ENCODE data around the gene ZNF699. TPM values are rescaled to one million over a fixed set of nuclear protein-coding genes. Genes with fewer than 3 reads are reported as not detected.

ZNF699 gene
- total RNA-seq = 9.0 TPM
- long read RNA-seq, partial matches to known transcripts = 1 of 3 reads
- long read RNA-seq, other reads (novel, unspliced or antisense) = 1 of 3 reads

- Histone ChIP-seq H3K4me3 (peak within 1 kb of the TSS; percentile 91), H3K36me3 (peaks cover 6% of the 10 kb centered on the region), H3K9me3 (no peaks in the 10 kb centered on the region), H3K27me3 (ENCODE audit: low read depth) (no peaks in the 10 kb centered on the region), H3K27ac (peak within 1 kb of the TSS; percentile 99), H3K4me1 (peaks cover 19% of the 10 kb centered on the region)
- ATAC-seq = peak; percentile 99
- DNase-seq = peak; percentile 99
- TF ChIP-seq, protein P1, sequence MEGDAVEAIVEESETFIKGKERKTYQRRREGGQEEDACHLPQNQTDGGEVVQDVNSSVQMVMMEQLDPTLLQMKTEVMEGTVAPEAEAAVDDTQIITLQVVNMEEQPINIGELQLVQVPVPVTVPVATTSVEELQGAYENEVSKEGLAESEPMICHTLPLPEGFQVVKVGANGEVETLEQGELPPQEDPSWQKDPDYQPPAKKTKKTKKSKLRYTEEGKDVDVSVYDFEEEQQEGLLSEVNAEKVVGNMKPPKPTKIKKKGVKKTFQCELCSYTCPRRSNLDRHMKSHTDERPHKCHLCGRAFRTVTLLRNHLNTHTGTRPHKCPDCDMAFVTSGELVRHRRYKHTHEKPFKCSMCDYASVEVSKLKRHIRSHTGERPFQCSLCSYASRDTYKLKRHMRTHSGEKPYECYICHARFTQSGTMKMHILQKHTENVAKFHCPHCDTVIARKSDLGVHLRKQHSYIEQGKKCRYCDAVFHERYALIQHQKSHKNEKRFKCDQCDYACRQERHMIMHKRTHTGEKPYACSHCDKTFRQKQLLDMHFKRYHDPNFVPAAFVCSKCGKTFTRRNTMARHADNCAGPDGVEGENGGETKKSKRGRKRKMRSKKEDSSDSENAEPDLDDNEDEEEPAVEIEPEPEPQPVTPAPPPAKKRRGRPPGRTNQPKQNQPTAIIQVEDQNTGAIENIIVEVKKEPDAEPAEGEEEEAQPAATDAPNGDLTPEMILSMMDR (IDR thresholded peaks at IDR 0.05) = no peak
- intact Hi-C loops (cut with DNase I) = no loop called here
These were observed at the start of gene ZNF699 for GRCh38 chr19:9309139-9309973. TSS of gene ZNF699 (minus strand) at chr19:9309838. CDS start at chr19:9305119, 4,719 bp downstream.

GRCh38 chr19:9354651-9355050 is 45.0 kb upstream of the ZNF699 start:
- TF ChIP-seq, protein P1 (IDR thresholded peaks at IDR 0.05) = no peak

DNA sequence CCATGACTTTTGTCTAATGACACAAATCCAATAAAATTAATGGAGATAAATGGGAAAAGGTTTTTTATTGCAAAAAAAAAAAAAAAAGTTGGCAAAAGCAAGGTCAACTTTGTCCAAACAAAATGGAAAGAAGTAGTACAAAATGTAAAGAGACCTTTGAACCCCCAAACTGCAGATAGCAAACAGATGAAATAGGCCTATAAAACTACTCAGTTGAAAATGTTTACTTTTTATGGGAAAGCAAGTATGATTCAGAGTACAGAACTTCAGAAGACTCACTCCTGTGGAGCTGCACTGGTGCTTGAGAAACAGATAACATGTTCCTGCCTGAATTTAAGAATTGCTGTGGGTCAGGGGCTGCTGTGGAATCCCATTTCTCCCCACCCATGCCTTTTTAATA is 43.4 kb upstream of the ZNF699 start:
- DNase-seq (no peak), ATAC-seq (no peak)
- no peaks in the 10 kb centered on the region for H3K27me3 ChIP-seq (ENCODE audit: low read depth)
- H3K4me3 ChIP-seq = no peak overlapping the region
- intact Hi-C loops (cut with DNase I) = no loop called here
- no peak overlapping the region for H3K27ac ChIP-seq
- no peaks in the 10 kb centered on the region for H3K4me1 ChIP-seq
- no peaks in the 10 kb centered on the region for H3K36me3 ChIP-seq
- TF ChIP-seq, protein P1 (IDR thresholded peaks at IDR 0.05) = no peak
- H3K9me3 ChIP-seq = peaks cover 98% of the 10 kb centered on the region

More at GRCh38 chr19:9354651-9355050, 45.0 kb upstream of the ZNF699 start:
- ATAC-seq (no peak), DNase-seq (no peak)
- H3K4me3 ChIP-seq = no peak overlapping the region
- no peaks in the 10 kb centered on the region for H3K4me1 ChIP-seq
- no peak overlapping the region for H3K27ac ChIP-seq
- H3K36me3 ChIP-seq = no peaks in the 10 kb centered on the region
- H3K27me3 ChIP-seq (ENCODE audit: low read depth) = no peaks in the 10 kb centered on the region
- intact Hi-C loops (cut with DNase I) = no loop called here
- H3K9me3 ChIP-seq = peaks cover 98% of the 10 kb centered on the region

DNA sequence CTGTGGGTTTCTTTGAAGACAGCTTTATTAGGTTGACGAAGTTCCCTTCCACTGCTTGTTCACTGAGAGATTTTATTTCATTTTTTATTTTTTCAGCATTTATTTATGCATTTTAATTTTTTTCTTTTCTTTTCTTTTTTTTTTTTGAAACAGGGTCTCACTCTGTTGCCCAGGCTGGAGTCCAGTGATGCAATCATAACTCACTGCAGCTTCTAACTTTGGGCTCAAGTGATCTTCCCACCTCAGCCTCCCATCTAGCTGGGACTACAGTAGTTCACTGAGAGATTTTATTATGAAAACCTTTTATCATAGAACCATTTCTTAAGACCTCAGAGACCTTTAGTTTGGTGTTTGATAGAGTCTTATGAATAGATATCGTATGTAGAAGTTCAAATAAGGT is 42.9 kb upstream of the ZNF699 start:
- Histone ChIP-seq H3K4me3 (no peak overlapping the region), H3K4me1 (no peaks in the 10 kb centered on the region), H3K27ac (no peak overlapping the region), H3K27me3 (ENCODE audit: low read depth) (no peaks in the 10 kb centered on the region), H3K9me3 (peaks cover 98% of the 10 kb centered on the region), H3K36me3 (no peaks in the 10 kb centered on the region)
- ATAC-seq = no peak
- no peak for DNase-seq
- TF ChIP-seq, protein P1 (IDR thresholded peaks at IDR 0.05) = no peak
- intact Hi-C loops (cut with DNase I) = no loop called here

GRCh38 chr19:9348671-9349070 is 39.0 kb upstream of the ZNF699 start:
- DNase-seq = no peak
- ATAC-seq = no peak
- peaks cover 7% of the 10 kb centered on the region for H3K36me3 ChIP-seq
- H3K27ac ChIP-seq = no peak overlapping the region
- intact Hi-C loops (cut with DNase I) = loop anchor here (10.0 kb wide), 1 partner anchor 54 kb away; no protein-coding TSS in a partner anchor
- H3K27me3 ChIP-seq (ENCODE audit: low read depth) = no peaks in the 10 kb centered on the region
- TF ChIP-seq, protein P1 (IDR thresholded peaks at IDR 0.05) = no peak
- no peaks in the 10 kb centered on the region for H3K4me1 ChIP-seq
- peaks cover 100% of the 10 kb centered on the region for H3K9me3 ChIP-seq
- no peak overlapping the region for H3K4me3 ChIP-seq

All from lower lobe of right lung (tissue), 2 donors.